K562 (cell line): ENCODE measurements around the gene RGMB. TPM values are rescaled to one million over a fixed set of nuclear protein-coding genes. Genes with fewer than 3 reads are reported as not detected.

Experiments used
- ATAC-seq: fragments of 200-7000 bp; cut with Tn5 transposase; 3 replicates; pipeline ENCODE4 v1.9.1; 2020; ENCODE audit warnings: moderate library complexity
- BruUV-seq: library from RNA; stranded (reverse); fragments of 400-500 nt; replicated peaks from 2 replicates; lab custom pipeline; 2021; lab: Mats Ljungman, UMichigan
- CTCF ChIA-PET: fragments of 300-600 bp; formaldehyde crosslinking; extraction: SDS; loops from one replicate; lab custom pipeline; 2021; ENCODE audit warnings: low intra/inter-chr PET ratio; lab: Yijun Ruan, JAX
- POLR2A ChIA-PET: fragments of 300-600, 350-650 bp; sonication (Branson Sonifier 250); formaldehyde crosslinking; extraction: SDS; loops from one replicate; lab custom pipeline; 2021; ENCODE audit warnings: antibody characterized with exemption, inconsistent platforms; lab: Yijun Ruan, JAX
- DNase-seq, 4 experiments: peaks; one replicate each; pipeline versions ENCODE4 v3.0.0 to v3.0.0-alpha.2; 2011 to 2018; ENCODE audit warnings: low spot score in 3 of 4, mixed read lengths in 3 of 4; ENCODE audit errors: extremely low read depth in 1 of 4
- FAIRE-seq: peaks from 2 replicates; lab custom pipeline; 2011; peaks lifted over from hg19 to GRCh38; lab: Jason Lieb, UNC
- H2AFZ ChIP-seq: 2 replicates; pipeline ENCODE4 v1.6.0; 2011; ENCODE audit warnings: low read depth, low read length, control low read depth, inconsistent platforms
- H3K27ac ChIP-seq: fragments of 200-600 bp; 3 replicates; pipeline ENCODE4 v1.8.0; 2011; ENCODE audit warnings: low read depth, mild to moderate bottlenecking, control low read depth, inconsistent platforms, low read length, moderate library complexity, mixed read lengths; ENCODE audit errors: extremely low read depth
- H3K27me3 ChIP-seq, 2 experiments: fragments of 300-600 bp in 1 of 2; 2 replicates in 1 of 2; 3 replicates in 1 of 2; pipeline versions ENCODE4 v1.6.0 to v1.8.0; 2011; ENCODE audit warnings: inconsistent platforms in 2 of 2, low read length in 2 of 2, mild to moderate bottlenecking in 1 of 2, mixed read lengths in 1 of 2, moderate library complexity in 1 of 2; ENCODE audit not compliant: control insufficient read depth in 2 of 2, insufficient read depth in 2 of 2
- H3K36me3 ChIP-seq: fragments of 300-600 bp; 3 replicates; pipeline ENCODE4 v1.8.0; 2011; ENCODE audit warnings: mild to moderate bottlenecking, low read length, inconsistent platforms; ENCODE audit not compliant: control insufficient read depth, insufficient read depth
- H3K4me1 ChIP-seq, 2 experiments: fragments of 200-600 bp in 1 of 2; replicated peaks in 1 of 2; 2 replicates in 1 of 2; 3 replicates in 1 of 2; pipeline versions ENCODE4 v1.5.1 to v1.8.0; 2011; ENCODE audit warnings: inconsistent platforms in 2 of 2, low read length in 2 of 2, mild to moderate bottlenecking in 1 of 2, mixed read lengths in 1 of 2, moderate library complexity in 1 of 2; ENCODE audit not compliant: control insufficient read depth in 2 of 2, insufficient read depth in 2 of 2
- H3K4me2 ChIP-seq: 2 replicates; pipeline ENCODE4 v1.6.1; 2011; ENCODE audit warnings: low read length, control low read depth, inconsistent platforms, mixed read lengths; ENCODE audit not compliant: insufficient read depth
- H3K4me3 ChIP-seq: fragments of 200-600 bp; sonication (generic), shearing (Covaris generic); 2 replicates; pipeline ENCODE4 v1.5.1; 2016; ENCODE audit warnings: control low read depth, inconsistent platforms
- H3K79me2 ChIP-seq: fragments of 200-600 bp; 3 replicates; pipeline ENCODE4 v1.8.0; 2011; ENCODE audit warnings: low read length, inconsistent platforms; ENCODE audit not compliant: control insufficient read depth, insufficient read depth
- H3K9ac ChIP-seq, 2 experiments: 2 replicates each; pipeline versions ENCODE4 v1.6.0 to v1.6.1; 2011; ENCODE audit warnings: low read depth in 2 of 2, low read length in 2 of 2, control low read depth in 1 of 2, inconsistent platforms in 1 of 2, mild to moderate bottlenecking in 1 of 2, mixed read lengths in 1 of 2; ENCODE audit not compliant: insufficient read depth in 1 of 2
- H3K9me1 ChIP-seq: one replicate; pipeline ENCODE4 v1.6.0; 2011; ENCODE audit warnings: inconsistent platforms, mild to moderate bottlenecking, low read length, moderate library complexity; ENCODE audit not compliant: control insufficient read depth, insufficient read depth
- H3K9me3 ChIP-seq: replicated peaks from 2 replicates; pipeline ENCODE4 v1.5.1; 2011; ENCODE audit warnings: low read depth, low read length, inconsistent platforms; ENCODE audit not compliant: control insufficient read depth, insufficient read depth
- H4K20me1 ChIP-seq: replicated peaks from 2 replicates; pipeline ENCODE4 v1.6.1; 2011; ENCODE audit warnings: low read length, inconsistent platforms, mixed read lengths; ENCODE audit not compliant: control insufficient read depth, insufficient read depth
- HNRNPK ChIP-seq: fragments of 200-400 bp; formaldehyde crosslinking; IDR thresholded peaks from one replicate; pipeline ENCODE4 v1.6.1; 2018; ENCODE audit warnings: mild to moderate bottlenecking, low read depth, low read length; ENCODE audit not compliant: poor library complexity, severe bottlenecking
- MIER1 ChIP-seq: fragments of 450-650 bp; IDR thresholded peaks from 2 replicates; pipeline ENCODE4 v1.6.1; 2016; ENCODE audit warnings: antibody characterized with exemption, mild to moderate bottlenecking, low read depth
- PBX2 ChIP-seq, 2 experiments: IDR thresholded peaks in 1 of 2; conservative IDR thresholded peaks in 1 of 2; 2 replicates each; pipeline ENCODE4 v1.6.1; 2016; ENCODE audit warnings: low read depth in 2 of 2, mild to moderate bottlenecking in 1 of 2, missing compliant biosample characterization in 1 of 2, missing genetic modification characterization in 1 of 2, moderate library complexity in 1 of 2
- POLR2H ChIP-seq: IDR thresholded peaks from 2 replicates; pipeline ENCODE4 v1.6.1; 2016; ENCODE audit warnings: missing genetic modification characterization, low read depth, mild to moderate bottlenecking, control low read depth, missing compliant biosample characterization, moderate library complexity
- RUNX1 ChIP-seq: sonication (generic); IDR thresholded peaks from 2 replicates; pipeline ENCODE4 v1.6.1; 2016; ENCODE audit warnings: antibody characterized with exemption, low read depth
- TCF15 ChIP-seq: fragments of 250-450 bp; sonication (Bioruptor Pico); IDR thresholded peaks from 2 replicates; pipeline ENCODE4 v1.8.0; 2022; ENCODE audit warnings: moderate library complexity, mild to moderate bottlenecking, inconsistent platforms
- TGIF2 ChIP-seq: sonication (generic); formaldehyde crosslinking; IDR thresholded peaks from 2 replicates; pipeline ENCODE4 v1.8.1; 2022; ENCODE audit warnings: mild to moderate bottlenecking, missing genetic modification reagents, moderate library complexity
- ZC3H8 ChIP-seq: fragments of 450-650 bp; IDR thresholded peaks from 2 replicates; pipeline ENCODE4 v1.6.1; 2017
- ZNF318 ChIP-seq, 2 experiments: fragments of 450-650 bp; IDR thresholded peaks; 2 replicates each; pipeline ENCODE4 v1.6.1; 2016; ENCODE audit warnings: mild to moderate bottlenecking in 2 of 2, borderline replicate concordance in 1 of 2, low read depth in 1 of 2, moderate library complexity in 1 of 2
- WGBS: fragments of 100-300 bp; shearing (Covaris generic); methylation state at CpG from one replicate; pipeline ENCODE4 v1.1.6; 2016; ENCODE audit warnings: low coverage, mixed read lengths; ENCODE audit not compliant: insufficient coverage; ENCODE audit errors: missing lambda C conversion rate; 5-methylcytosine and 5-hydroxymethylcytosine counted together
- in situ Hi-C: fragments of 300-500 bp; cut with MboI; formaldehyde crosslinking; loops from 4 replicates; pipeline ENCODE4 v1.15.0; 2018; ENCODE audit warnings: inconsistent platforms, mixed read lengths
- intact Hi-C: fragments of 100-400 bp; cut with micrococcal nuclease; formaldehyde crosslinking; loops from 2 replicates; pipeline ENCODE4 v1.14.2; 2022
- polyA plus RNA-seq, 8 experiments: library from polyadenylated mRNA; depleted of rRNA in 4 of 8; stranded (reverse) in 5 of 8; unstranded in 3 of 8; fragments of >200 nt; fragmentation: Nextera tagmentation in 2 of 8; fragmentation: Illumina TruSeq in 1 of 8; extraction: Ambion mirVana in 2 of 8; extraction: Trizol in 1 of 8; gene quantifications; 2 replicates each; pipeline versions ENCODE4 v1.2.1 to v1.2.3, GENCODE V29; 2011 to 2014; ENCODE audit warnings: inconsistent platforms in 1 of 8, missing spikeins in 1 of 8
- total RNA-seq, 7 experiments: library from RNA; depleted of rRNA in 6 of 7; stranded (reverse); fragments of >200 nt in 6 of 7; fragmentation: Illumina TruSeq in 2 of 7; extraction: Trizol in 2 of 7; gene quantifications; 2 replicates each; pipeline versions ENCODE4 v1.2.1 to v1.2.3, GENCODE V29; 2011 to 2021; ENCODE audit warnings: low replicate concordance in 1 of 7

Gene RGMB
- total and polyA plus RNA-seq, 9 of the 15 experiments (the other 6 are each of a cell fraction or from before 2014, with no cell fraction given) = 0.03 to 0.38 TPM; not detected in 7

- intact Hi-C loops = loop anchor here (5.0 kb wide), 1 partner anchor 196 kb away; no protein-coding TSS in a partner anchor
- H3K4me1 ChIP-seq = peaks cover 0 to 3% of the 10 kb centered on the region in 2 experiments; a peak in 1 of 5 replicates
- H3K9me3 ChIP-seq = no peaks in the 10 kb centered on the region
- TF ChIP-seq MIER1 (no peak), PBX2 (CRISPR knock-in tag; IDR thresholded peaks at IDR 0.05; ENCODE audit: low read depth) (no peak), PBX2 (tag; conservative IDR thresholded peaks at IDR 0.05; ENCODE audit: low read depth) (no peak), ZC3H8 (no peak), TGIF2 (no peak), POLR2H (no peak), TCF15 (no peak), HNRNPK (no peak), ZNF318 (IDR thresholded peaks at IDR 0.05; ENCODE audit: borderline replicate concordance in 1 of 2, low read depth in 1 of 2) (no peak), RUNX1 (no peak)
- FAIRE-seq (no peak), ATAC-seq (no peak), DNase-seq (no peak)
- H3K9me1 ChIP-seq = no peaks in the 10 kb centered on the region
- no TSS peak for BruUV-seq
- H3K27me3 ChIP-seq = no peaks in the 10 kb centered on the region
- H3K27ac ChIP-seq = no peak overlapping the region
- no peaks in the 10 kb centered on the region for H4K20me1 ChIP-seq
- ChIA-PET POLR2A (no interaction called here), CTCF (no interaction called here)
- H3K79me2 ChIP-seq = no peaks in the 10 kb centered on the region
- no peaks in the 10 kb centered on the region for H3K36me3 ChIP-seq
- no peak overlapping the region for H3K4me3 ChIP-seq
- no peak overlapping the region for H3K4me2 ChIP-seq
- 5% methylated on average over 5 of the region's 5 CpGs for WGBS
- H3K9ac ChIP-seq = no peak overlapping the region
- in situ Hi-C loops = no loop called here
- H2AFZ ChIP-seq = no peak overlapping the region
Observed at GRCh38 chr5:98836175-98836574, 62.7 kb downstream of the RGMB start.
